Measurements from ENCODE around the gene TMEM200A. TPM values are rescaled to one million over a fixed set of nuclear protein-coding genes. Genes with fewer than 3 reads are reported as not detected.

Gene TMEM200A
- total RNA-seq, 4 donors from 2014 or later: 0.79 to 4.4 (median 2.7) TPM

DNA sequence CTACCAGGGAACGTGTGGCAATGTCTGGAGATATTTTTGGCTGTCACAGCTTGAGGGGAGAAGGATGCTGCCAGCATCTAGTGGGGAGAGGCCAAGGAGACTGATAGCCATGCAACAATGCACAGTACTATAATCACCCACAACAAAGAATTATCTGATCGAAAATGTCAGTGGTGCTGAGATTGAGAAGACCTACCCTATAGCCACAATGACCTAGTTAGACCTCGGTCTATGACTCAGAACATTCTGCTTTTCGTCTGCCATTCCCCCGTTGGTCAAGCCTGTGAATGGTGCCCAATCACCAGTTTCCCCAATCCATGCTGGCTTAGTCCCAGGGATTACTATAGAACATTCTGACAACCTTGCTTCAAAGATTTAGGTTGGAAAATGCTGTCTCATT, 93.5 kb downstream of the TMEM200A start:
- no peak for ATAC-seq (ENCODE audit: low FRiP score)
- no peak for TF ChIP-seq CTCF (IDR thresholded peaks at IDR 0.05)
- DNase-seq (ENCODE audit: low spot score): no peak

- DNase-seq (ENCODE audit: low spot score) (no peak), ATAC-seq (ENCODE audit: low FRiP score) (no peak)
- TF ChIP-seq CTCF (IDR thresholded peaks at IDR 0.05): no peak
Observed at GRCh38 chr6:130460934-130461333, 95.1 kb downstream of the TMEM200A start.

GRCh38 chr6:130466052-130466747, 100.4 kb downstream of the TMEM200A start:
- TF ChIP-seq CTCF (IDR thresholded peaks at IDR 0.05): no peak
- DNase-seq (ENCODE audit: low spot score) (no peak), ATAC-seq (ENCODE audit: low FRiP score) (no peak)

GRCh38 chr6:130466748-130467061, 100.9 kb downstream of the TMEM200A start:
- no peak for ATAC-seq (ENCODE audit: low FRiP score)
- no peak for DNase-seq (ENCODE audit: low spot score)
- TF ChIP-seq CTCF (IDR thresholded peaks at IDR 0.05): no peak

DNA sequence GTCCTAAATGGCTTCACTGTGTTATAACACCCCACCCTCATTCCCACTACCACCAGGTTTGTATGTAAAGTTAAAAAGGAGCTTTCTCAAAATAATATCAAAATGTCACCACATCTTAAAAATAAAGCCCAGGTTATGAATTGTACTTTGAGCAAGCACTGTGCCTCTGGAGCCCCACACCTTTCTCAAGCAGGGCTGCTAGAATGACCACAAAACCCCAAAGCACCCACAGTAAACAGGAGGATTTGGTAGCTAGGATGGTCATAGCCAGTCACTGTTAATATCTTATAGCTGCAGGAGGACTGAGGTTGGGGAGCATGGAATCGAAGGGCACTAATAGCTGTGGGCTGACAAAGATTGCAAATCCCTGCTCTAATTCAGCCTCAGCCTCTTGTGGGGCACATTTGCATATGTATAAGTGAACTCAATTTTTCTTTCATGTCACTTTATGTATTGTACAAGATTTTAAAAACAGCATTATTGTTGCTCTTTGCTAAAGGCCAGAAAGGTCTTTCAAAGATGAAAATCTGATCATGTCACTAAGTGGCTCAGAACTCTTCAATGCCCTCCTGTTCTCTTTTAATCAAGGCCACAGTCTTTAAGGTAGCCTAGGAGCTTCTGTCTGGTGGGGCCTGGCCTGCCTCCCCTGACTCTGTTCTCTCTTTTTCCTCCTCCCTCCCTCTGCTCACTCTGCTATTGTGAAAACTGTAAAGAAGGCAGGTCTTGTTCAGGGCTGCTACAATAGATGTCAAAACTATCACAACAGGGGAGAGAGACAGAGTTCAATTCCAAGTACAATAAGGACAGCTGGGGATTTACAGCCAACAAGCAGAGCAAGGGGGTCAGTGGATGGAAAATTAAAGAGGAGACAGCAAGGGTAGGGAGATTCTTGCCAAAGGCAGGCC, 101.6 kb downstream of the TMEM200A start:
- ATAC-seq (ENCODE audit: low FRiP score): no peak
- no peak for TF ChIP-seq CTCF (IDR thresholded peaks at IDR 0.05)
- DNase-seq (ENCODE audit: low spot score): no peak

DNA sequence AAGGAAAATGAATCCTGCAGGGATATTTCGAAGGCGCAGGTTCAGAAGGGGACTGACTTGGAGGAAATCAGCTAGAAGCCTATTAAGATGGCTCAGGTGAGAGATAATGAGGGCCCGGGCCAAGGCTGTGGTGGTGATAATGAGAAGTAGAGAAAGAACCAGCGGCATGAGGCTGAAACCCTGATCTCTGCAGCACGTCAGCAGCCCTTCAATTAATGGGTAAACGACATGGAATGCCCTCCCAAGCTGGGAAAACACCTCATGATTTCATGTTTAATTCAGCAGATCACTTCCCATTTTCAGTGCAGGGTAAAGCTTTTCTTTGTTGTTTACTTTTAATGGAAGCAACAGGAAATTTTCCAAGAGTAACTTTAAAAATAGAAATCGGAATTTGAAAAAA, 104.9 kb downstream of the TMEM200A start:
- ATAC-seq (ENCODE audit: low FRiP score): no peak
- DNase-seq (ENCODE audit: low spot score): no peak
- no peak for TF ChIP-seq CTCF (IDR thresholded peaks at IDR 0.05)

DNA sequence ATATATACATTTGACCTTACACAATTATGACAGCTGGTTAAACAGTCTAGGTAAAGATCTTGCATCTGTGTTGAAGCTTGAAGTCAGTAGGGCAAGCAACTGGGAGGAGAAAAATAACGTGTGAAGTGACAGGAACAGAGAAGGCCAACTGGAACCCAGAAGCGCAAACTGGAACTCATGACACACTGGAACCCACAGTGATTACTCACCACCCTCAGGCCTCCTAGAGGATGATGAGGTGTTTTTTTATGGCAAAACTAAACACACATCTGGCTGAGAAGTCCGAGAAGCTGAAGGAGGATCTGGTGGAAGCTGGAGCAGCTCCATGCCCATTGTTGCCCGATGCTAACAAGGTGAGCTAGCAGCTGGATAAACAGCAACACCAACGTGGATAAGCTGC, 108.1 kb downstream of the TMEM200A start:
- ATAC-seq (ENCODE audit: low FRiP score) (no peak), DNase-seq (ENCODE audit: low spot score) (no peak)
- TF ChIP-seq CTCF (IDR thresholded peaks at IDR 0.05): no peak

Data from omental fat pad (tissue), 4 donors.